HCT116 (cell line): ENCODE data around the gene EPC1. TPM values are rescaled to one million over a fixed set of nuclear protein-coding genes. Genes with fewer than 3 reads are reported as not detected.

Experiments
- ATAC-seq: fragments of 200-7000 bp; cut with Tn5 transposase; 2 replicates; pipeline ENCODE4 v1.9.1; 2020; ENCODE audit warnings: mild to moderate bottlenecking, moderate library complexity
- BruUV-seq: library from RNA; stranded (reverse); fragments of 400-500 nt; replicated peaks from 2 replicates; lab custom pipeline; 2021; lab: Mats Ljungman, UMichigan
- CTCF ChIA-PET: fragments of 300-600 bp; sonication (Branson Sonifier 250); formaldehyde crosslinking; loops from one replicate; lab custom pipeline; 2021; ENCODE audit warnings: antibody characterized with exemption; lab: Charles Lee
- POLR2A ChIA-PET: fragments of 300-600, 350-600 bp; sonication (Branson Sonifier 250); formaldehyde crosslinking; loops from one replicate; lab custom pipeline; 2021; ENCODE audit warnings: antibody characterized with exemption; lab: Charles Lee
- RAD21 ChIA-PET, 2 experiments: fragments of 300-600 bp; sonication (Branson Sonifier 250); formaldehyde crosslinking; loops; one replicate each; lab custom pipeline; 2023; ENCODE audit warnings: low total read pairs in 2 of 2; ENCODE audit not compliant: uncharacterized antibody in 2 of 2, unreplicated experiment in 2 of 2, low non-redundant PET in 1 of 2; lab: Charles Lee
- DNase-seq: peaks from one replicate; pipeline ENCODE4 v3.0.0-alpha.2; 2010; ENCODE audit warnings: low read depth, low spot score
- H2AFZ ChIP-seq: fragments of 200-600 bp; shearing (Covaris generic), sonication (generic); 2 replicates; pipeline ENCODE4 v1.6.1; 2017; ENCODE audit warnings: low read depth, mixed run types, mixed read lengths, antibody characterized with exemption, low read length; ENCODE audit not compliant: poor library complexity, severe bottlenecking
- H3K27ac ChIP-seq: 2 replicates; pipeline ENCODE4 v1.5.1; 2012; ENCODE audit warnings: low read depth, low read length
- H3K27me3 ChIP-seq: fragments of 200-600 bp; sonication (generic); 2 replicates; pipeline ENCODE4 v1.6.1; 2016; ENCODE audit warnings: mixed run types, low read length, mixed read lengths; ENCODE audit not compliant: insufficient read depth
- H3K36me3 ChIP-seq, 2 experiments: fragments of 200-500 bp in 1 of 2; fragments of 200-600 bp in 1 of 2; sonication (Bioruptor generic) in 1 of 2; sonication (generic) in 1 of 2; 2 replicates each; pipeline versions ENCODE4 v1.5.1 to v1.6.1; 2014 to 2016; ENCODE audit warnings: low read length in 2 of 2, inconsistent platforms in 1 of 2, mixed read lengths in 1 of 2, mixed run types in 1 of 2; ENCODE audit not compliant: insufficient read depth in 2 of 2, control insufficient read depth in 1 of 2
- H3K4me1 ChIP-seq, 2 experiments: fragments of 200-600 bp in 1 of 2; sonication (generic) in 1 of 2; 2 replicates each; pipeline versions ENCODE4 v1.5.1 to v1.6.1; 2012 to 2017; ENCODE audit warnings: low read length in 2 of 2, inconsistent platforms in 1 of 2, mild to moderate bottlenecking in 1 of 2, mixed read lengths in 1 of 2, mixed run types in 1 of 2, moderate library complexity in 1 of 2; ENCODE audit not compliant: insufficient read depth in 2 of 2, control insufficient read depth in 1 of 2
- H3K4me2 ChIP-seq: fragments of 200-600 bp; sonication (generic); 2 replicates; pipeline ENCODE4 v1.6.1; 2017; ENCODE audit warnings: mixed run types, low read length, mixed read lengths
- H3K4me3 ChIP-seq, 2 experiments: fragments of 200-600 bp in 1 of 2; sonication (generic) in 1 of 2; replicated peaks in 1 of 2; 2 replicates each; pipeline ENCODE4 v1.5.1; 2011 to 2016; ENCODE audit warnings: low read length in 2 of 2, control low read depth in 1 of 2, low read depth in 1 of 2, mild to moderate bottlenecking in 1 of 2, mixed read lengths in 1 of 2, mixed run types in 1 of 2
- H3K79me2 ChIP-seq: fragments of 200-600 bp; sonication (generic); 2 replicates; pipeline ENCODE4 v1.6.1; 2017; ENCODE audit warnings: mild to moderate bottlenecking, mixed run types, low read length, moderate library complexity, mixed read lengths; ENCODE audit not compliant: insufficient read depth
- H3K9ac ChIP-seq: fragments of 200-600 bp; sonication (generic); 2 replicates; pipeline ENCODE4 v1.6.1; 2016; ENCODE audit warnings: low read length, mixed read lengths
- H3K9me2 ChIP-seq: fragments of 200-600 bp; sonication (generic), shearing (Covaris generic); 2 replicates; pipeline ENCODE4 v1.6.1; 2017; ENCODE audit warnings: mixed run types, mild to moderate bottlenecking, moderate library complexity; ENCODE audit not compliant: insufficient read depth
- H3K9me3 ChIP-seq, 2 experiments: fragments of 200-500 bp in 1 of 2; fragments of 200-600 bp in 1 of 2; sonication (Bioruptor generic) in 1 of 2; sonication (generic) in 1 of 2; 2 replicates each; pipeline ENCODE4 v1.6.1; 2014 to 2017; ENCODE audit warnings: low read length in 2 of 2, mixed read lengths in 2 of 2, inconsistent platforms in 1 of 2, low read depth in 1 of 2, mild to moderate bottlenecking in 1 of 2, mixed run types in 1 of 2, moderate library complexity in 1 of 2; ENCODE audit not compliant: control insufficient read depth in 1 of 2, insufficient read depth in 1 of 2
- H4K20me1 ChIP-seq: fragments of 200-600 bp; sonication (generic), shearing (Covaris generic); 2 replicates; pipeline ENCODE4 v1.6.1; 2017; ENCODE audit warnings: mixed run types, mild to moderate bottlenecking, moderate library complexity; ENCODE audit not compliant: insufficient read depth
- CBX3 ChIP-seq: IDR thresholded peaks from 2 replicates; pipeline ENCODE4 v1.6.1; 2012; ENCODE audit warnings: low read depth
- CEBPB ChIP-seq: IDR thresholded peaks from 2 replicates; pipeline ENCODE4 v1.6.1; 2012; ENCODE audit warnings: low read depth
- EGR1 ChIP-seq: IDR thresholded peaks from 2 replicates; pipeline ENCODE4 v1.6.1; 2012; ENCODE audit warnings: low read depth
- EZH2 ChIP-seq: fragments of 200-600 bp; sonication (generic); IDR thresholded peaks from 2 replicates; pipeline ENCODE4 v1.6.1; 2017; ENCODE audit warnings: antibody characterized with exemption, mixed run types
- EZH2phosphoT487 ChIP-seq: fragments of 200-600 bp; IDR thresholded peaks from 2 replicates; pipeline ENCODE4 v1.6.1; 2018; ENCODE audit warnings: antibody characterized with exemption, borderline replicate concordance
- FOSL1 ChIP-seq: IDR thresholded peaks from 2 replicates; pipeline ENCODE4 v1.6.1; 2012; ENCODE audit warnings: low read depth
- JUND ChIP-seq: IDR thresholded peaks from 2 replicates; pipeline ENCODE4 v1.6.1; 2012
- POLR2A ChIP-seq: IDR thresholded peaks from 2 replicates; pipeline ENCODE4 v1.7.0; 2011; ENCODE audit warnings: borderline replicate concordance; ENCODE audit not compliant: insufficient read depth, insufficient read length; ENCODE audit errors: extremely low read depth
- POLR2AphosphoS5 ChIP-seq: IDR thresholded peaks from 2 replicates; pipeline ENCODE4 v1.6.1; 2011; ENCODE audit warnings: mild to moderate bottlenecking, low read depth, low read length, moderate library complexity
- RAD21 ChIP-seq: IDR thresholded peaks from 2 replicates; pipeline ENCODE4 v1.6.1; 2012; ENCODE audit warnings: low read depth, mild to moderate bottlenecking
- SP1 ChIP-seq: IDR thresholded peaks from 2 replicates; pipeline ENCODE4 v1.6.1; 2012; ENCODE audit warnings: low read depth
- SRF ChIP-seq: IDR thresholded peaks from 2 replicates; pipeline ENCODE4 v1.6.1; 2012; ENCODE audit warnings: low read depth
- TCF7L2 ChIP-seq: IDR thresholded peaks from 2 replicates; pipeline ENCODE4 v1.7.0; 2011; ENCODE audit warnings: borderline replicate concordance, inconsistent platforms; ENCODE audit not compliant: insufficient read depth, insufficient read length; ENCODE audit errors: extremely low read depth
- ZFX ChIP-seq: fragments of 450-650 bp; IDR thresholded peaks from 2 replicates; pipeline ENCODE4 v1.6.1; 2017
- ZNF274 ChIP-seq: fragments of 200-500 bp; sonication (Bioruptor generic); IDR thresholded peaks from 2 replicates; pipeline ENCODE4 v1.6.1; 2014; ENCODE audit warnings: mild to moderate bottlenecking, low read depth, low read length, inconsistent platforms
- intact Hi-C: fragments of 100-400 bp; cut with micrococcal nuclease; formaldehyde crosslinking; loops from 2 replicates; pipeline ENCODE4 v1.10.0; 2022
- total RNA-seq: library from RNA; stranded (reverse); gene quantifications from one replicate; pipeline ENCODE4 v1.2.1, GENCODE V29; 2021; ENCODE audit not compliant: unreplicated experiment
- TF ChIP-seq, protein P1 (sequence below): IDR thresholded peaks from 2 replicates; pipeline ENCODE4 v1.6.1; 2012; ENCODE audit warnings: low read depth
- TF ChIP-seq, protein P2 (sequence below): IDR thresholded peaks from 2 replicates; pipeline ENCODE4 v1.6.1; 2012
- TF ChIP-seq, protein P3 (sequence below), 3 experiments: fragments of 200-600 bp in 1 of 3; sonication (generic) in 1 of 3; IDR thresholded peaks in 2 of 3; conservative IDR thresholded peaks in 1 of 3; 2 replicates each; pipeline ENCODE4 v1.5.1; 2012 to 2017; ENCODE audit warnings: low read depth in 2 of 3, low read length in 2 of 3, antibody characterized with exemption in 1 of 3, borderline replicate concordance in 1 of 3, control low read depth in 1 of 3, mild to moderate bottlenecking in 1 of 3, mixed read lengths in 1 of 3, mixed run types in 1 of 3, moderate library complexity in 1 of 3; ENCODE audit not compliant: insufficient read depth in 1 of 3
- TF ChIP-seq, protein P4 (sequence below): IDR thresholded peaks from 2 replicates; pipeline ENCODE4 v1.6.1; 2011; ENCODE audit warnings: mild to moderate bottlenecking, low read length, moderate library complexity; ENCODE audit not compliant: insufficient replicate concordance; ENCODE audit errors: extremely low read depth
- TF ChIP-seq, protein P5 (sequence below): IDR thresholded peaks from 2 replicates; pipeline ENCODE4 v1.6.1; 2012

The EPC1 gene
- total RNA-seq, 1 experiment from 2014 or later: 20.1 TPM

DNA sequence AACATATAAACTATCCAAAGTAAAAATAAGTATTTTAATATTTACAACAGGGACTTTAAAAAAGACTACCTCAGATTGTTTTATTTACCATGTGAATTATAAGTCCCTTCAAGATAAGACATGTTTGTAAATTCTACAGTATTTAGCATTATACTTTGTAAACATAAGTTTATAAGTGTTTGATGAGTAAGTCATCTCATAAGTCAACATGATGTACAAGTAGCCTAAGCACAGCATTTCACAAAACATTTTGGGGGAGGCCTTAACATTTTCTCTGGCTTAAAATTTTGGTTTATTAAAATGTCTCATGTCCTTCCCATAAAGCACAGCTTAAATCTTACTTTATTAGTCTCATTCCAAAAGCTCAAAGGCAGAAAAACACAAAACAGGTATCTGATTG lies 15.4 kb downstream of the EPC1 start:
- RAD21 ChIA-PET: no interaction called here
- intact Hi-C loops: no loop called here
- Histone ChIP-seq H2AFZ (no peak overlapping the region), H3K4me1 (no peaks in the 10 kb centered on the region), H3K9me3 (no peaks in the 10 kb centered on the region), H3K27me3 (no peaks in the 10 kb centered on the region), H3K79me2 (peaks cover 98% of the 10 kb centered on the region), H3K36me3 (no peaks in the 10 kb centered on the region), H3K9ac (no peak overlapping the region), H3K27ac (no peak overlapping the region), H3K4me2 (no peak overlapping the region), H4K20me1 (peaks cover 29% of the 10 kb centered on the region; the same call in 1 of the 2 replicates), H3K9me2 (no peaks in the 10 kb centered on the region), H3K4me3 (no peak overlapping the region)
- no TSS peak for BruUV-seq
- ATAC-seq (no peak), DNase-seq (no peak)
- POLR2A ChIA-PET: no interaction called here
- TF ChIP-seq SRF (no peak), EZH2 (no peak), TCF7L2 (no peak), JUND (no peak), ZFX (no peak), FOSL1 (no peak), SP1 (no peak), ZNF274 (no peak), CBX3 (no peak), EGR1 (no peak), EZH2phosphoT487 (no peak), POLR2AphosphoS5 (no peak), RAD21 (no peak), POLR2A (no peak), CEBPB (no peak)
- TF ChIP-seq, protein P1, sequence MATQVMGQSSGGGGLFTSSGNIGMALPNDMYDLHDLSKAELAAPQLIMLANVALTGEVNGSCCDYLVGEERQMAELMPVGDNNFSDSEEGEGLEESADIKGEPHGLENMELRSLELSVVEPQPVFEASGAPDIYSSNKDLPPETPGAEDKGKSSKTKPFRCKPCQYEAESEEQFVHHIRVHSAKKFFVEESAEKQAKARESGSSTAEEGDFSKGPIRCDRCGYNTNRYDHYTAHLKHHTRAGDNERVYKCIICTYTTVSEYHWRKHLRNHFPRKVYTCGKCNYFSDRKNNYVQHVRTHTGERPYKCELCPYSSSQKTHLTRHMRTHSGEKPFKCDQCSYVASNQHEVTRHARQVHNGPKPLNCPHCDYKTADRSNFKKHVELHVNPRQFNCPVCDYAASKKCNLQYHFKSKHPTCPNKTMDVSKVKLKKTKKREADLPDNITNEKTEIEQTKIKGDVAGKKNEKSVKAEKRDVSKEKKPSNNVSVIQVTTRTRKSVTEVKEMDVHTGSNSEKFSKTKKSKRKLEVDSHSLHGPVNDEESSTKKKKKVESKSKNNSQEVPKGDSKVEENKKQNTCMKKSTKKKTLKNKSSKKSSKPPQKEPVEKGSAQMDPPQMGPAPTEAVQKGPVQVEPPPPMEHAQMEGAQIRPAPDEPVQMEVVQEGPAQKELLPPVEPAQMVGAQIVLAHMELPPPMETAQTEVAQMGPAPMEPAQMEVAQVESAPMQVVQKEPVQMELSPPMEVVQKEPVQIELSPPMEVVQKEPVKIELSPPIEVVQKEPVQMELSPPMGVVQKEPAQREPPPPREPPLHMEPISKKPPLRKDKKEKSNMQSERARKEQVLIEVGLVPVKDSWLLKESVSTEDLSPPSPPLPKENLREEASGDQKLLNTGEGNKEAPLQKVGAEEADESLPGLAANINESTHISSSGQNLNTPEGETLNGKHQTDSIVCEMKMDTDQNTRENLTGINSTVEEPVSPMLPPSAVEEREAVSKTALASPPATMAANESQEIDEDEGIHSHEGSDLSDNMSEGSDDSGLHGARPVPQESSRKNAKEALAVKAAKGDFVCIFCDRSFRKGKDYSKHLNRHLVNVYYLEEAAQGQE: no peak
- TF ChIP-seq, protein P2, sequence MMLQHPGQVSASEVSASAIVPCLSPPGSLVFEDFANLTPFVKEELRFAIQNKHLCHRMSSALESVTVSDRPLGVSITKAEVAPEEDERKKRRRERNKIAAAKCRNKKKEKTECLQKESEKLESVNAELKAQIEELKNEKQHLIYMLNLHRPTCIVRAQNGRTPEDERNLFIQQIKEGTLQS: no peak
- TF ChIP-seq, protein P3, sequence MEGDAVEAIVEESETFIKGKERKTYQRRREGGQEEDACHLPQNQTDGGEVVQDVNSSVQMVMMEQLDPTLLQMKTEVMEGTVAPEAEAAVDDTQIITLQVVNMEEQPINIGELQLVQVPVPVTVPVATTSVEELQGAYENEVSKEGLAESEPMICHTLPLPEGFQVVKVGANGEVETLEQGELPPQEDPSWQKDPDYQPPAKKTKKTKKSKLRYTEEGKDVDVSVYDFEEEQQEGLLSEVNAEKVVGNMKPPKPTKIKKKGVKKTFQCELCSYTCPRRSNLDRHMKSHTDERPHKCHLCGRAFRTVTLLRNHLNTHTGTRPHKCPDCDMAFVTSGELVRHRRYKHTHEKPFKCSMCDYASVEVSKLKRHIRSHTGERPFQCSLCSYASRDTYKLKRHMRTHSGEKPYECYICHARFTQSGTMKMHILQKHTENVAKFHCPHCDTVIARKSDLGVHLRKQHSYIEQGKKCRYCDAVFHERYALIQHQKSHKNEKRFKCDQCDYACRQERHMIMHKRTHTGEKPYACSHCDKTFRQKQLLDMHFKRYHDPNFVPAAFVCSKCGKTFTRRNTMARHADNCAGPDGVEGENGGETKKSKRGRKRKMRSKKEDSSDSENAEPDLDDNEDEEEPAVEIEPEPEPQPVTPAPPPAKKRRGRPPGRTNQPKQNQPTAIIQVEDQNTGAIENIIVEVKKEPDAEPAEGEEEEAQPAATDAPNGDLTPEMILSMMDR (IDR thresholded peaks at IDR 0.05 in 2 of 3, conservative IDR thresholded peaks at IDR 0.05 in 1 of 3; ENCODE audit: borderline replicate concordance in 1 of 3, insufficient read depth in 1 of 3, low read depth in 2 of 3, low read length in 2 of 3): no peak
- TF ChIP-seq, protein P4, sequence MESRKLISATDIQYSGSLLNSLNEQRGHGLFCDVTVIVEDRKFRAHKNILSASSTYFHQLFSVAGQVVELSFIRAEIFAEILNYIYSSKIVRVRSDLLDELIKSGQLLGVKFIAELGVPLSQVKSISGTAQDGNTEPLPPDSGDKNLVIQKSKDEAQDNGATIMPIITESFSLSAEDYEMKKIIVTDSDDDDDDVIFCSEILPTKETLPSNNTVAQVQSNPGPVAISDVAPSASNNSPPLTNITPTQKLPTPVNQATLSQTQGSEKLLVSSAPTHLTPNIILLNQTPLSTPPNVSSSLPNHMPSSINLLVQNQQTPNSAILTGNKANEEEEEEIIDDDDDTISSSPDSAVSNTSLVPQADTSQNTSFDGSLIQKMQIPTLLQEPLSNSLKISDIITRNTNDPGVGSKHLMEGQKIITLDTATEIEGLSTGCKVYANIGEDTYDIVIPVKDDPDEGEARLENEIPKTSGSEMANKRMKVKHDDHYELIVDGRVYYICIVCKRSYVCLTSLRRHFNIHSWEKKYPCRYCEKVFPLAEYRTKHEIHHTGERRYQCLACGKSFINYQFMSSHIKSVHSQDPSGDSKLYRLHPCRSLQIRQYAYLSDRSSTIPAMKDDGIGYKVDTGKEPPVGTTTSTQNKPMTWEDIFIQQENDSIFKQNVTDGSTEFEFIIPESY: no peak
- TF ChIP-seq, protein P5, sequence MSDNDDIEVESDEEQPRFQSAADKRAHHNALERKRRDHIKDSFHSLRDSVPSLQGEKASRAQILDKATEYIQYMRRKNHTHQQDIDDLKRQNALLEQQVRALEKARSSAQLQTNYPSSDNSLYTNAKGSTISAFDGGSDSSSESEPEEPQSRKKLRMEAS: no peak
- CTCF ChIA-PET: no interaction called here
